HCT116 (cell line): ENCODE results near the gene TXLNB. TPM values are rescaled to one million over a fixed set of nuclear protein-coding genes. Genes with fewer than 3 reads are reported as not detected.

Experiments
- ATAC-seq: fragments of 200-7000 bp; cut with Tn5 transposase; 2 replicates; pipeline ENCODE4 v1.9.1; 2020; ENCODE audit warnings: mild to moderate bottlenecking, moderate library complexity
- BruUV-seq: library from RNA; stranded (reverse); fragments of 400-500 nt; replicated peaks from 2 replicates; lab custom pipeline; 2021; lab: Mats Ljungman, UMichigan
- CTCF ChIA-PET: fragments of 300-600 bp; sonication (Branson Sonifier 250); formaldehyde crosslinking; loops from one replicate; lab custom pipeline; 2021; ENCODE audit warnings: antibody characterized with exemption; lab: Charles Lee
- POLR2A ChIA-PET: fragments of 300-600, 350-600 bp; sonication (Branson Sonifier 250); formaldehyde crosslinking; loops from one replicate; lab custom pipeline; 2021; ENCODE audit warnings: antibody characterized with exemption; lab: Charles Lee
- RAD21 ChIA-PET, 2 experiments: fragments of 300-600 bp; sonication (Branson Sonifier 250); formaldehyde crosslinking; loops; one replicate each; lab custom pipeline; 2023; ENCODE audit warnings: low total read pairs in 2 of 2; ENCODE audit not compliant: uncharacterized antibody in 2 of 2, unreplicated experiment in 2 of 2, low non-redundant PET in 1 of 2; lab: Charles Lee
- DNase-seq: peaks from one replicate; pipeline ENCODE4 v3.0.0-alpha.2; 2010; ENCODE audit warnings: low read depth, low spot score
- H2AFZ ChIP-seq: fragments of 200-600 bp; shearing (Covaris generic), sonication (generic); 2 replicates; pipeline ENCODE4 v1.6.1; 2017; ENCODE audit warnings: low read depth, mixed run types, mixed read lengths, antibody characterized with exemption, low read length; ENCODE audit not compliant: poor library complexity, severe bottlenecking
- H3K27ac ChIP-seq: 2 replicates; pipeline ENCODE4 v1.5.1; 2012; ENCODE audit warnings: low read depth, low read length
- H3K27me3 ChIP-seq: fragments of 200-600 bp; sonication (generic); 2 replicates; pipeline ENCODE4 v1.6.1; 2016; ENCODE audit warnings: mixed run types, low read length, mixed read lengths; ENCODE audit not compliant: insufficient read depth
- H3K36me3 ChIP-seq, 2 experiments: fragments of 200-500 bp in 1 of 2; fragments of 200-600 bp in 1 of 2; sonication (Bioruptor generic) in 1 of 2; sonication (generic) in 1 of 2; 2 replicates each; pipeline versions ENCODE4 v1.5.1 to v1.6.1; 2014 to 2016; ENCODE audit warnings: low read length in 2 of 2, inconsistent platforms in 1 of 2, mixed read lengths in 1 of 2, mixed run types in 1 of 2; ENCODE audit not compliant: insufficient read depth in 2 of 2, control insufficient read depth in 1 of 2
- H3K4me1 ChIP-seq, 2 experiments: fragments of 200-600 bp in 1 of 2; sonication (generic) in 1 of 2; 2 replicates each; pipeline versions ENCODE4 v1.5.1 to v1.6.1; 2012 to 2017; ENCODE audit warnings: low read length in 2 of 2, inconsistent platforms in 1 of 2, mild to moderate bottlenecking in 1 of 2, mixed read lengths in 1 of 2, mixed run types in 1 of 2, moderate library complexity in 1 of 2; ENCODE audit not compliant: insufficient read depth in 2 of 2, control insufficient read depth in 1 of 2
- H3K4me2 ChIP-seq: fragments of 200-600 bp; sonication (generic); 2 replicates; pipeline ENCODE4 v1.6.1; 2017; ENCODE audit warnings: mixed run types, low read length, mixed read lengths
- H3K4me3 ChIP-seq, 2 experiments: fragments of 200-600 bp in 1 of 2; sonication (generic) in 1 of 2; replicated peaks in 1 of 2; 2 replicates each; pipeline ENCODE4 v1.5.1; 2011 to 2016; ENCODE audit warnings: low read length in 2 of 2, control low read depth in 1 of 2, low read depth in 1 of 2, mild to moderate bottlenecking in 1 of 2, mixed read lengths in 1 of 2, mixed run types in 1 of 2
- H3K79me2 ChIP-seq: fragments of 200-600 bp; sonication (generic); 2 replicates; pipeline ENCODE4 v1.6.1; 2017; ENCODE audit warnings: mild to moderate bottlenecking, mixed run types, low read length, moderate library complexity, mixed read lengths; ENCODE audit not compliant: insufficient read depth
- H3K9ac ChIP-seq: fragments of 200-600 bp; sonication (generic); 2 replicates; pipeline ENCODE4 v1.6.1; 2016; ENCODE audit warnings: low read length, mixed read lengths
- H3K9me2 ChIP-seq: fragments of 200-600 bp; sonication (generic), shearing (Covaris generic); 2 replicates; pipeline ENCODE4 v1.6.1; 2017; ENCODE audit warnings: mixed run types, mild to moderate bottlenecking, moderate library complexity; ENCODE audit not compliant: insufficient read depth
- H3K9me3 ChIP-seq, 2 experiments: fragments of 200-500 bp in 1 of 2; fragments of 200-600 bp in 1 of 2; sonication (Bioruptor generic) in 1 of 2; sonication (generic) in 1 of 2; 2 replicates each; pipeline ENCODE4 v1.6.1; 2014 to 2017; ENCODE audit warnings: low read length in 2 of 2, mixed read lengths in 2 of 2, inconsistent platforms in 1 of 2, low read depth in 1 of 2, mild to moderate bottlenecking in 1 of 2, mixed run types in 1 of 2, moderate library complexity in 1 of 2; ENCODE audit not compliant: control insufficient read depth in 1 of 2, insufficient read depth in 1 of 2
- H4K20me1 ChIP-seq: fragments of 200-600 bp; sonication (generic), shearing (Covaris generic); 2 replicates; pipeline ENCODE4 v1.6.1; 2017; ENCODE audit warnings: mixed run types, mild to moderate bottlenecking, moderate library complexity; ENCODE audit not compliant: insufficient read depth
- EZH2phosphoT487 ChIP-seq: fragments of 200-600 bp; IDR thresholded peaks from 2 replicates; pipeline ENCODE4 v1.6.1; 2018; ENCODE audit warnings: antibody characterized with exemption, borderline replicate concordance
- FOSL1 ChIP-seq: IDR thresholded peaks from 2 replicates; pipeline ENCODE4 v1.6.1; 2012; ENCODE audit warnings: low read depth
- JUND ChIP-seq: IDR thresholded peaks from 2 replicates; pipeline ENCODE4 v1.6.1; 2012
- POLR2AphosphoS5 ChIP-seq: IDR thresholded peaks from 2 replicates; pipeline ENCODE4 v1.6.1; 2011; ENCODE audit warnings: mild to moderate bottlenecking, low read depth, low read length, moderate library complexity
- SIN3A ChIP-seq: IDR thresholded peaks from 2 replicates; pipeline ENCODE4 v1.6.1; 2012; ENCODE audit warnings: low read depth
- SP1 ChIP-seq: IDR thresholded peaks from 2 replicates; pipeline ENCODE4 v1.6.1; 2012; ENCODE audit warnings: low read depth
- TCF7L2 ChIP-seq: IDR thresholded peaks from 2 replicates; pipeline ENCODE4 v1.7.0; 2011; ENCODE audit warnings: borderline replicate concordance, inconsistent platforms; ENCODE audit not compliant: insufficient read depth, insufficient read length; ENCODE audit errors: extremely low read depth
- ZFX ChIP-seq: fragments of 450-650 bp; IDR thresholded peaks from 2 replicates; pipeline ENCODE4 v1.6.1; 2017
- ZNF274 ChIP-seq: fragments of 200-500 bp; sonication (Bioruptor generic); IDR thresholded peaks from 2 replicates; pipeline ENCODE4 v1.6.1; 2014; ENCODE audit warnings: mild to moderate bottlenecking, low read depth, low read length, inconsistent platforms
- intact Hi-C: fragments of 100-400 bp; cut with micrococcal nuclease; formaldehyde crosslinking; loops from 2 replicates; pipeline ENCODE4 v1.10.0; 2022
- total RNA-seq: library from RNA; stranded (reverse); gene quantifications from one replicate; pipeline ENCODE4 v1.2.1, GENCODE V29; 2021; ENCODE audit not compliant: unreplicated experiment
- TF ChIP-seq, protein P1 (sequence below): IDR thresholded peaks from 2 replicates; pipeline ENCODE4 v1.6.1; 2012
- TF ChIP-seq, protein P2 (sequence below): IDR thresholded peaks from 2 replicates; pipeline ENCODE4 v1.6.1; 2011; ENCODE audit warnings: mild to moderate bottlenecking, low read length, moderate library complexity; ENCODE audit not compliant: insufficient replicate concordance; ENCODE audit errors: extremely low read depth
- TF ChIP-seq, protein P3 (sequence below): IDR thresholded peaks from 2 replicates; pipeline ENCODE4 v1.6.1; 2012

TXLNB gene
- total RNA-seq, 1 experiment from 2014 or later: 0.05 TPM

DNA sequence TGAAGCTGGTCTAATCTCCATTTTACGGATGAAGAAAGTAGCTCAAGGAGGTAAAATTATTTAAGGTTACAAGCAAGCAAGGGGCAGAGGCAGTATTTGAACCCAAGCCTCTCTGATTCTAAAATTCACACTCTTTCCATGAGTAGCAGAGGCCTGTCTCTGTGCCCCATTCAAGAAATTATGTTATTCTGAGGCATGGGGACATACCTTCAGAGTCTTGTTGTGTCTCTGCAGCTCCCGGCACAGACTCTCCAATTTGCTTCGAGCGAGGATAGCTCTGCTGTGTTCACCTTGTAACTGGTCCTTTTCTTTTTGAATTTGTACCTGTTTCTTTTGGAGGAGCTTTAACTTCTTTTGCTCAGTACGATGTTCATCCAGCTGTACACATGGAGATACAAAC, 21.5 kb downstream of the TXLNB start:
- Histone ChIP-seq H3K4me1 (no peaks in the 10 kb centered on the region), H3K4me3 (no peak overlapping the region), H3K9ac (no peak overlapping the region), H3K9me3 (no peaks in the 10 kb centered on the region), H3K4me2 (no peak overlapping the region), H3K79me2 (no peaks in the 10 kb centered on the region), H3K27ac (no peak overlapping the region), H2AFZ (no peak overlapping the region), H3K27me3 (no peaks in the 10 kb centered on the region), H3K36me3 (no peaks in the 10 kb centered on the region), H3K9me2 (no peaks in the 10 kb centered on the region), H4K20me1 (no peaks in the 10 kb centered on the region)
- CTCF ChIA-PET: interaction anchor here (1.0 kb wide), 1 partner anchor 94 kb away, joined by 3 read pairs; no protein-coding TSS in a partner anchor
- TF ChIP-seq JUND: no peak
- TF ChIP-seq ZNF274: no peak
- TF ChIP-seq, protein P1, sequence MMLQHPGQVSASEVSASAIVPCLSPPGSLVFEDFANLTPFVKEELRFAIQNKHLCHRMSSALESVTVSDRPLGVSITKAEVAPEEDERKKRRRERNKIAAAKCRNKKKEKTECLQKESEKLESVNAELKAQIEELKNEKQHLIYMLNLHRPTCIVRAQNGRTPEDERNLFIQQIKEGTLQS: no peak
- no peak for TF ChIP-seq POLR2AphosphoS5
- no peak for TF ChIP-seq TCF7L2
- no peak for TF ChIP-seq ZFX
- POLR2A ChIA-PET: no interaction called here
- no peak for ATAC-seq
- intact Hi-C loops: no loop called here
- DNase-seq: no peak
- no TSS peak for BruUV-seq
- RAD21 ChIA-PET: no interaction called here

DNA sequence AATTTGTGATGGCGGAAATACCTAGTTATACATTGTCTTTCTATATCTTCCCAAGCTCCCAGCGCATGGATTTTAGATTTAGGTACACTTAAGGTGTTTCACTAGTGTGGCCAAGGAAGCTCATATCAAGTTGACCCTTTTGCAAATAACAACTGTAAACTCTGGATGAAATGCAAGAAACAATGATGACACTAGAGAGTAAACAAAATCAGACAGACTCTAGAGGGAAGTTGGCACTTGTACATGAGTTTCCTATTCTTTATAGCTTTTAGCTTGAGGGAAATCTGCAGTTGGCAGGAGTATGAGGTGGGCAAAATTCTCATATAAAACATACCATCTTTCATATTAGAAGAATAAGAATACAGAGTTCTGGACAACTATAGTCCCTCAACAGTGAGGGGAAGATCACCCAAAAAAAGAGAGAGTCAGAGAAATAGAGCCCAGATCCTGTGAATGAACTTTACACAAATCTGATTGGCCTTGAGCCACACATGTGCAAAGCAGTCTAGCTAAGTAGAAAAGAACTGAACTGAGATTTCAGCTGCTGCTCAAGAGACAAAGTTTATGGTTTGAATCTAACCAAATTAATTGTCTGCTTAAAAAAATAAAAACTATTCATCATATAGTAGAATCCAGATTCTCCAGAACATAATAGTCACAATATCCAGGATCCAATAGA, 26.1 kb downstream of the TXLNB start:
- intact Hi-C loops: no loop called here
- H3K9me3 ChIP-seq: no peaks in the 10 kb centered on the region
- H3K4me1 ChIP-seq: no peaks in the 10 kb centered on the region
- ChIA-PET RAD21 (no interaction called here), POLR2A (no interaction called here), CTCF (no interaction called here)
- DNase-seq (no peak), ATAC-seq (no peak)
- no peak overlapping the region for H3K27ac ChIP-seq
- no peak for TF ChIP-seq EZH2phosphoT487
- TF ChIP-seq, protein P2, sequence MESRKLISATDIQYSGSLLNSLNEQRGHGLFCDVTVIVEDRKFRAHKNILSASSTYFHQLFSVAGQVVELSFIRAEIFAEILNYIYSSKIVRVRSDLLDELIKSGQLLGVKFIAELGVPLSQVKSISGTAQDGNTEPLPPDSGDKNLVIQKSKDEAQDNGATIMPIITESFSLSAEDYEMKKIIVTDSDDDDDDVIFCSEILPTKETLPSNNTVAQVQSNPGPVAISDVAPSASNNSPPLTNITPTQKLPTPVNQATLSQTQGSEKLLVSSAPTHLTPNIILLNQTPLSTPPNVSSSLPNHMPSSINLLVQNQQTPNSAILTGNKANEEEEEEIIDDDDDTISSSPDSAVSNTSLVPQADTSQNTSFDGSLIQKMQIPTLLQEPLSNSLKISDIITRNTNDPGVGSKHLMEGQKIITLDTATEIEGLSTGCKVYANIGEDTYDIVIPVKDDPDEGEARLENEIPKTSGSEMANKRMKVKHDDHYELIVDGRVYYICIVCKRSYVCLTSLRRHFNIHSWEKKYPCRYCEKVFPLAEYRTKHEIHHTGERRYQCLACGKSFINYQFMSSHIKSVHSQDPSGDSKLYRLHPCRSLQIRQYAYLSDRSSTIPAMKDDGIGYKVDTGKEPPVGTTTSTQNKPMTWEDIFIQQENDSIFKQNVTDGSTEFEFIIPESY: no peak
- TF ChIP-seq SIN3A: no peak
- TF ChIP-seq, protein P3, sequence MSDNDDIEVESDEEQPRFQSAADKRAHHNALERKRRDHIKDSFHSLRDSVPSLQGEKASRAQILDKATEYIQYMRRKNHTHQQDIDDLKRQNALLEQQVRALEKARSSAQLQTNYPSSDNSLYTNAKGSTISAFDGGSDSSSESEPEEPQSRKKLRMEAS: no peak
- TF ChIP-seq SP1: no peak
- TF ChIP-seq FOSL1: no peak
- H4K20me1 ChIP-seq: no peaks in the 10 kb centered on the region
- H3K4me2 ChIP-seq: no peak overlapping the region
- no TSS peak for BruUV-seq
- H2AFZ ChIP-seq: no peak overlapping the region
- no peak overlapping the region for H3K9ac ChIP-seq
- H3K9me2 ChIP-seq: no peaks in the 10 kb centered on the region
- H3K4me3 ChIP-seq: no peak overlapping the region
- no peaks in the 10 kb centered on the region for H3K27me3 ChIP-seq
- no peaks in the 10 kb centered on the region for H3K36me3 ChIP-seq
- no peaks in the 10 kb centered on the region for H3K79me2 ChIP-seq
